ENCODE results near the gene YTHDF1.
"Not testable (repeated sequence)": the region's sequence is repeated elsewhere in the genome, so short reads cannot be mapped to it uniquely, and the experiment has no call there.

Gene YTHDF1

DNA sequence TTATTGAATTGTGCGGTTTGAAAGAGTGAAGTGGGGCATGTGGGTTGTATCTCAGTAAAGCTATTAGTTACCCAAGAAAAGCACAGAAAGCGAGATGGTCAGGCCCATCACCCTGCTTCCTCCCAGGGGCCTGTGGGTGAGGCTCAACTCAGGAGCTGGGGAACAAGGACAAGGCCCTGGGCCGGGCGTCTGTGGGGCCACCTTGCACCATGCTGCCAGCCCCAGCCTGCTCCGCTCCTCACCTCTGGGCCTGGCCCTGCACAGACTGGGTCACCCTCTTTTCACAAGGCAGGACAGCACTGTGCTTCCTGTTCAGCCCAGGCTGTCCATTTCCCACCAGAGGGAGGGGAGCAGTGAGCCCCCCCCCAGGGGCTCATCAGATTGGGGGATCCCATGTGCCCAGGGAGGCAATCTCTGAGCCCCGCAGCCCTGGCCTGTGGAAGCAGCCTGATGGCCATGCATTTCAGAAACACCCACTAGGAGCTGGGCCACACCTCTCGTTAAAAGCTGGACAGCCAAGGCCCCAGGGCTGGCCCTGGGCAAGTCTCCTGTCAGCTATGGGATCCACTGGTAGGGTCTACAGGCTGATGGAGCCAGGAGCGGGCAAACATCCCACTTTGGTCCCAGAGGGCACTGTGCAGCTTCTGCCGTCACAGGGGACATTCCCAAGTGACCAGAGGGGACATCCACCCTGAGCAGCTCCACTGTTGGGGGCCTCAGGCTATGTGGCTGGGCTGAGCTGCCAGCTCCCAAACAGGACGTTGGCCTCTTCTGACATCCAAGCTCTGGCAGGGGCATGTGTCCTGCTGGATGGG, 55.9 kb downstream of the YTHDF1 start:
- DNase-seq (ENCODE audit: extremely low read depth in 1 of 2, low read depth in 1 of 2): no peak

- DNase-seq (ENCODE audit: extremely low read depth in 1 of 2, low read depth in 1 of 2): not testable (repeated sequence)
Measured at GRCh38 chr20:63159251-63159650, 56.7 kb downstream of the YTHDF1 start.

DNA sequence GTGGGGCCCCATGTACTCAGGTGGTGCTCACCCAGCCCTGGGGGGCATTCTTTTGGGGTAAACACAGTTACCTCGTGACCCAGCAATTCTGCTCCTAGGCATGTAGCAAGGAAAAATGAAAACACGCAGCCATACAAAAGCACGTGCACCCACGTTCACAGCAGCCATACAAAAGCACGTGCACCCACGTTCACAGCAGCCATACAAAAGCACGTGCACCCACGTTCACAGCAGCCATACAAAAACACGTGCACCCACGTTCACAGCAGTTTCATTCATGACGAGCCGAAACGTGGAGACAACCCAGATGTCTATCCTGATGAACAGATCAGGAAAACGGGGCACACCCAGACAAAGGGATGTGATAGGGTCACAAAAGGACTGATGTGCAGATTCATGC, 57.1 kb downstream of the YTHDF1 start:
- DNase-seq (ENCODE audit: extremely low read depth in 1 of 2, low read depth in 1 of 2): no peak

DNA sequence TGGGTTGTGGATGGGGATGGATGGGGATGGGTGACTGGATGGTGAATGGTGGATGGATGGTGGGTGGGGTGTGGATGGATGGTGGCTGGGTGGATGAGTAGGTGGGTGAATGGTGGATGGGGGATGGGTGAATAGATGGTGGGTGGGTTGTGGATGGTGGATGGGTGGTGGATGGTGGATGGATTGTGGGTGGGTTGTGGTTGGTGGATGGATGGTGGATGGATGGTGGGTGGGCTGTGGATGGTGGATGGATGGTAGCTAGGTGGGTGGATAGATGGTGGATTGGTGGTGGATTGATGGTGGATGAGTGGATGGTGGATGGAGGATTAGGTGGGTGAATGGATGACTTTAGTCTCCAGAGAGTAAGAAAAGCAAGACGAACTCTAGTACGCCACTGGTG, 57.6 kb downstream of the YTHDF1 start:
- DNase-seq (ENCODE audit: extremely low read depth in 1 of 2, low read depth in 1 of 2): no peak

- DNase-seq (ENCODE audit: extremely low read depth in 1 of 2, low read depth in 1 of 2): not testable (repeated sequence)
Measured at GRCh38 chr20:63157431-63157830, 58.5 kb downstream of the YTHDF1 start.

DNA sequence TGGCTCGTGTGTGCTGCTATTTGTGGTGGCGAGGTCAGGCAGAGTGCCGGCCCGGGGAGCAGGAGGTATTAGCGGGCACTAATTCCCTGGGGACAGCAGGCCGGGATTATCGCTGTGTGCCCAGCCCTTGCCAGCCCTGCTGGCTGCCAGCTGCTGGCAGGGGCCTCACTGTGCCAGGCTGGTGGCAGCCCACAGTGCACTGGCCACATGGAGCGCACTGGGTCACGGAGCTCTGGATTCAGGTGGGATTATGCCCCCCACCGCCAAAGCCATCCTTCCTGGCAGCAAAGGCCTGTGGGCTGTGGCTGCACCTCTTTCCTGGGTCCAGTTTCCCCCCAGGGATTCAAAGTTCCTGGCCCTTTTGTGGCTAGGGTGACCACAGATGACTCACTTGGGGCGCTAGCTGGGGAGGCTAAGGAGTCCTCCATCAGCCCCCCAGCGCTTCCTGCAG, 59.7 kb downstream of the YTHDF1 start:
- DNase-seq (ENCODE audit: extremely low read depth in 1 of 2, low read depth in 1 of 2): no peak

- no peak for DNase-seq (ENCODE audit: extremely low read depth in 1 of 2, low read depth in 1 of 2)
Measured at GRCh38 chr20:63155266-63156165, 60.4 kb downstream of the YTHDF1 start.

- DNase-seq (ENCODE audit: extremely low read depth in 1 of 2, low read depth in 1 of 2): no peak
Measured at GRCh38 chr20:63154395-63154794, 61.5 kb downstream of the YTHDF1 start.

- no peak for DNase-seq (ENCODE audit: extremely low read depth in 1 of 2, low read depth in 1 of 2)
Measured at GRCh38 chr20:63153254-63154221, 62.4 kb downstream of the YTHDF1 start.

GRCh38 chr20:63152322-63153253, 63.3 kb downstream of the YTHDF1 start:
- no peak for DNase-seq (ENCODE audit: extremely low read depth in 1 of 2, low read depth in 1 of 2)

GRCh38 chr20:63151554-63152321, 64.2 kb downstream of the YTHDF1 start:
- no peak for DNase-seq (ENCODE audit: extremely low read depth in 1 of 2, low read depth in 1 of 2)

DNA sequence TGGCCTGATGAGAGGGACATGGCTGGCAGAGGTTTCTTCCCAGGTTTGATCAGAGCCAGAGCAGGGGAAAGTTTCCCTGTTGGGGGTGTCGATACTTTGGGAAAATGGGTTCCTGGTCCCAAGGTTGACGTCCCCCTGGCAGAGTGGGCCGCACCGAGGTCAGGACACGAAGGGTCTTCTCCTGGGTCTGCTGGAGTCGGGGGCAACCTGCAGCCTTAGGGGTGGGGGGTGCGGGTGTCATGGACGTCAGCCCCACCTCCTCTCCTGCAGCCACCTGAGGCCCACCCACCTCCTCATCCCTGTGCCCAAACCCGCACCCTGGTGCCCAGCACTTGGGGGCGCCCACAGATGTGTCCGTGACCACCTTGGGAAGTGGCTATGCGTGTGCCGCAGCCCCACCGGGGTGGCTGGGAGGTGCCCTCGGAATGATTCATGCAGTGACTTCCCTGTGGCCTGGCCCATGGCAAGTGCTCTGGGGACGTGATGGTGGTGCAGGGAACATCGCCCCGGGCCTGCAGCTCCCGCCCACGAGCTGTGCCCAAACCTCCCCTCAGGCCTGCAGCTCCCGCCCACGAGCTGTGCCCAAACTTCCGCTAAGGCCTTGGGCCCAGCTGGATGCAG, 64.9 kb downstream of the YTHDF1 start:
- DNase-seq (ENCODE audit: extremely low read depth in 1 of 2, low read depth in 1 of 2): no peak

GRCh38 chr20:63150391-63150898, 65.5 kb downstream of the YTHDF1 start:
- DNase-seq (ENCODE audit: extremely low read depth in 1 of 2, low read depth in 1 of 2): no peak

GRCh38 chr20:63149531-63150192, 66.3 kb downstream of the YTHDF1 start:
- DNase-seq (ENCODE audit: extremely low read depth in 1 of 2, low read depth in 1 of 2): no peak

GRCh38 chr20:63148696-63149095, 67.2 kb downstream of the YTHDF1 start:
- DNase-seq (ENCODE audit: extremely low read depth in 1 of 2, low read depth in 1 of 2): no peak

- no peak for DNase-seq (ENCODE audit: extremely low read depth in 1 of 2, low read depth in 1 of 2)
Measured at GRCh38 chr20:63147532-63147931, 68.4 kb downstream of the YTHDF1 start.

Measured in activated CD8-positive, alpha-beta memory T cell treated with anti-CD3 and anti-CD28 coated beads for 1 hour (primary cell).